Hepatocyte (in vitro differentiated cells): ENCODE results near the gene CHRNB1.

ENCODE experiments used
- EZH2 ChIP-seq: fragments of 200-600 bp; sonication (generic); IDR thresholded peaks from 2 replicates; pipeline ENCODE4 v1.6.1; 2016; ENCODE audit warnings: antibody characterized with exemption, mild to moderate bottlenecking, borderline replicate concordance
- TF ChIP-seq, protein P1 (sequence below): fragments of 200-600 bp; sonication (generic); IDR thresholded peaks from 2 replicates; pipeline ENCODE4 v1.5.1; 2016; ENCODE audit warnings: antibody characterized with exemption, mild to moderate bottlenecking; ENCODE audit not compliant: poor library complexity

DNA sequence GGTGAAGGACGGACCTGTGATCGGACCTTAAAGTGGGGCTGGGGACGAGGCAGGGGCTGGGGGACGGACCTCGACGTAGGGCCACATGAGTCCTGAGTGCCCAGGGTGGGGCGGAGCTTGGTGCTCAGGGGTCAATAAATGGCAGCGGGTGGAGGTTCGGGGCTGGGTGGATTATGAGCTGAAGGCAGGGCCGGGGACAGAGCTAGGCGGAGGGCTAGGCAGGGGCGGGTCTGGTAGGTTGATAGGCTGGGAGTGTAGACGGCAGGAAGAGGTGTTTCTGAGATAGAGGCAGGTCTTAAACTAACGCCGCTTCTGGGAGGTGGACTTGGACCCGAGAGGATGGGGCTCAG is 733 bp downstream of the CHRNB1 start:
- TF ChIP-seq EZH2: no peak
- TF ChIP-seq, protein P1, sequence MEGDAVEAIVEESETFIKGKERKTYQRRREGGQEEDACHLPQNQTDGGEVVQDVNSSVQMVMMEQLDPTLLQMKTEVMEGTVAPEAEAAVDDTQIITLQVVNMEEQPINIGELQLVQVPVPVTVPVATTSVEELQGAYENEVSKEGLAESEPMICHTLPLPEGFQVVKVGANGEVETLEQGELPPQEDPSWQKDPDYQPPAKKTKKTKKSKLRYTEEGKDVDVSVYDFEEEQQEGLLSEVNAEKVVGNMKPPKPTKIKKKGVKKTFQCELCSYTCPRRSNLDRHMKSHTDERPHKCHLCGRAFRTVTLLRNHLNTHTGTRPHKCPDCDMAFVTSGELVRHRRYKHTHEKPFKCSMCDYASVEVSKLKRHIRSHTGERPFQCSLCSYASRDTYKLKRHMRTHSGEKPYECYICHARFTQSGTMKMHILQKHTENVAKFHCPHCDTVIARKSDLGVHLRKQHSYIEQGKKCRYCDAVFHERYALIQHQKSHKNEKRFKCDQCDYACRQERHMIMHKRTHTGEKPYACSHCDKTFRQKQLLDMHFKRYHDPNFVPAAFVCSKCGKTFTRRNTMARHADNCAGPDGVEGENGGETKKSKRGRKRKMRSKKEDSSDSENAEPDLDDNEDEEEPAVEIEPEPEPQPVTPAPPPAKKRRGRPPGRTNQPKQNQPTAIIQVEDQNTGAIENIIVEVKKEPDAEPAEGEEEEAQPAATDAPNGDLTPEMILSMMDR: no peak
